Liver (tissue), 3 donors: Measurements from ENCODE around the gene YIPF1.

Experiments
- ATF3 ChIP-seq: IDR thresholded peaks from 2 replicates; pipeline ENCODE4 v1.6.1; 2016; ENCODE audit warnings: antibody characterized with exemption
- CTCF ChIP-seq: fragments of 150-350 bp; IDR thresholded peaks from 2 replicates; pipeline ENCODE4 v1.5.1; 2017; ENCODE audit warnings: improper control_type of control experiment, low read depth, low read length; ENCODE audit not compliant: missing input control
- EGR1 ChIP-seq, 2 donors: IDR thresholded peaks; 2 replicates each; pipeline ENCODE4 v1.6.1; 2016 to 2018; ENCODE audit warnings: antibody characterized with exemption in 2 of 2, low read depth in 2 of 2
- JUND ChIP-seq, 2 donors: IDR thresholded peaks; 2 replicates each; pipeline ENCODE4 v1.6.1; 2016; ENCODE audit warnings: antibody characterized with exemption in 2 of 2
- MAX ChIP-seq: IDR thresholded peaks from 2 replicates; pipeline ENCODE4 v1.6.1; 2016; ENCODE audit warnings: antibody characterized with exemption
- REST ChIP-seq: IDR thresholded peaks from 2 replicates; pipeline ENCODE4 v1.6.1; 2016; ENCODE audit warnings: antibody characterized with exemption, mild to moderate bottlenecking
- SP1 ChIP-seq: IDR thresholded peaks from 2 replicates; pipeline ENCODE4 v1.6.1; 2018; ENCODE audit warnings: antibody characterized with exemption, mild to moderate bottlenecking
- TAF1 ChIP-seq: conservative IDR thresholded peaks from 2 replicates; pipeline ENCODE4 v1.6.1; 2016; ENCODE audit warnings: antibody characterized with exemption, mild to moderate bottlenecking
- YY1 ChIP-seq: IDR thresholded peaks from 2 replicates; pipeline ENCODE4 v1.6.1; 2016; ENCODE audit warnings: antibody characterized with exemption, mild to moderate bottlenecking
- ZBTB33 ChIP-seq: IDR thresholded peaks from 2 replicates; pipeline ENCODE4 v1.6.1; 2016; ENCODE audit warnings: antibody characterized with exemption
- donor health status: healthy.
- donor health status: healthy.

- TF ChIP-seq CTCF (no peak), SP1 (no peak), REST (no peak), TAF1 (no peak), MAX (no peak), YY1 (no peak), JUND (IDR thresholded peaks at IDR 0.05) (no peak), ZBTB33 (no peak), ATF3 (no peak), EGR1 (IDR thresholded peaks at IDR 0.05; ENCODE audit: low read depth in 2 of 2) (no peak)
Observed at GRCh38 chr1:53810007-53810406, 79.6 kb downstream of the YIPF1 start.
